ENCODE measurements around the gene STAG2.

GRCh38 chrX:123965712-123966111, 4.2 kb downstream of the STAG2 start:
- TF ChIP-seq POLR2A (IDR thresholded peaks at IDR 0.05; ENCODE audit: low read length): no peak
- no peak for TF ChIP-seq GATA1 (IDR thresholded peaks at IDR 0.05; ENCODE audit: low read depth, low read length)

Data from erythroblast (primary cell).